ENCODE results near the gene LRRC2.
"Not testable (repeated sequence)": the region's sequence is repeated elsewhere in the genome, so short reads cannot be mapped to it uniquely, and the experiment has no call there.

LRRC2 gene

GRCh38 chr3:46524008-46524407 is 42.1 kb downstream of the LRRC2 start:
- no peak for TF ChIP-seq CTCF (IDR thresholded peaks at IDR 0.05)
- Histone ChIP-seq H3K4me3 (no peak overlapping the region), H3K27ac (no peak overlapping the region)
- no peak for DNase-seq (ENCODE audit: low spot score)

- no peak for DNase-seq (ENCODE audit: low spot score)
- H3K27ac ChIP-seq, result no peak overlapping the region
- no peak overlapping the region for H3K4me3 ChIP-seq
- no peak for TF ChIP-seq CTCF (IDR thresholded peaks at IDR 0.05)
These were observed 42.5 kb downstream of the LRRC2 start for GRCh38 chr3:46523556-46523955.

- not testable (repeated sequence) for H3K27ac ChIP-seq; DNase-seq (ENCODE audit: low spot score); H3K4me3 ChIP-seq
These were observed 43.9 kb downstream of the LRRC2 start for GRCh38 chr3:46522201-46522600.

- no peak overlapping the region for H3K27ac ChIP-seq
- no peak overlapping the region for H3K4me3 ChIP-seq
- DNase-seq (ENCODE audit: low spot score), result no peak
- TF ChIP-seq CTCF (IDR thresholded peaks at IDR 0.05), result no peak
These were observed 45.0 kb downstream of the LRRC2 start for GRCh38 chr3:46521096-46521495.

GRCh38 chr3:46520531-46520930 is 45.6 kb downstream of the LRRC2 start:
- H3K27ac ChIP-seq, result no peak overlapping the region
- H3K4me3 ChIP-seq, result no peak overlapping the region
- DNase-seq (ENCODE audit: low spot score), result no peak
- no peak for TF ChIP-seq CTCF (IDR thresholded peaks at IDR 0.05)

- DNase-seq (ENCODE audit: low spot score), result no peak
- no peak overlapping the region for H3K27ac ChIP-seq
- H3K4me3 ChIP-seq, result no peak overlapping the region
- TF ChIP-seq CTCF (IDR thresholded peaks at IDR 0.05), result no peak
These were observed 46.1 kb downstream of the LRRC2 start for GRCh38 chr3:46519952-46520351.

GRCh38 chr3:46517784-46518181 is 48.3 kb downstream of the LRRC2 start:
- Histone ChIP-seq H3K27ac (no peak overlapping the region), H3K4me3 (no peak overlapping the region)
- DNase-seq (ENCODE audit: low spot score), result no peak
- TF ChIP-seq CTCF (IDR thresholded peaks at IDR 0.05), result no peak
